K562 (cell line): Measurements from ENCODE around the gene LRRTM4. TPM values are rescaled to one million over a fixed set of nuclear protein-coding genes. Genes with fewer than 3 reads are reported as not detected.
A peak's percentile ranks its signal among the peaks of the same experiment; 100 is the strongest.

Source experiments
- ATAC-seq: fragments of 200-7000 bp; cut with Tn5 transposase; 3 replicates; pipeline ENCODE4 v1.9.1; 2020; ENCODE audit warnings: moderate library complexity
- BruUV-seq: library from RNA; stranded (reverse); fragments of 400-500 nt; replicated peaks from 2 replicates; lab custom pipeline; 2021; lab: Mats Ljungman, UMichigan
- CTCF ChIA-PET: fragments of 300-600 bp; formaldehyde crosslinking; extraction: SDS; loops from one replicate; lab custom pipeline; 2021; ENCODE audit warnings: low intra/inter-chr PET ratio; lab: Yijun Ruan, JAX
- POLR2A ChIA-PET: fragments of 300-600, 350-650 bp; sonication (Branson Sonifier 250); formaldehyde crosslinking; extraction: SDS; loops from one replicate; lab custom pipeline; 2021; ENCODE audit warnings: antibody characterized with exemption, inconsistent platforms; lab: Yijun Ruan, JAX
- DNase-seq, 4 experiments: peaks; one replicate each; pipeline versions ENCODE4 v3.0.0 to v3.0.0-alpha.2; 2011 to 2018; ENCODE audit warnings: low spot score in 3 of 4, mixed read lengths in 3 of 4; ENCODE audit errors: extremely low read depth in 1 of 4
- FAIRE-seq: peaks from 2 replicates; lab custom pipeline; 2011; peaks lifted over from hg19 to GRCh38; lab: Jason Lieb, UNC
- H2AFZ ChIP-seq: 2 replicates; pipeline ENCODE4 v1.6.0; 2011; ENCODE audit warnings: low read depth, low read length, control low read depth, inconsistent platforms
- H3K27ac ChIP-seq: fragments of 200-600 bp; 3 replicates; pipeline ENCODE4 v1.8.0; 2011; ENCODE audit warnings: low read depth, mild to moderate bottlenecking, control low read depth, inconsistent platforms, low read length, moderate library complexity, mixed read lengths; ENCODE audit errors: extremely low read depth
- H3K27me3 ChIP-seq, 2 experiments: fragments of 300-600 bp in 1 of 2; 2 replicates in 1 of 2; 3 replicates in 1 of 2; pipeline versions ENCODE4 v1.6.0 to v1.8.0; 2011; ENCODE audit warnings: inconsistent platforms in 2 of 2, low read length in 2 of 2, mild to moderate bottlenecking in 1 of 2, mixed read lengths in 1 of 2, moderate library complexity in 1 of 2; ENCODE audit not compliant: control insufficient read depth in 2 of 2, insufficient read depth in 2 of 2
- H3K36me3 ChIP-seq: fragments of 300-600 bp; 3 replicates; pipeline ENCODE4 v1.8.0; 2011; ENCODE audit warnings: mild to moderate bottlenecking, low read length, inconsistent platforms; ENCODE audit not compliant: control insufficient read depth, insufficient read depth
- H3K4me1 ChIP-seq, 2 experiments: fragments of 200-600 bp in 1 of 2; replicated peaks in 1 of 2; 2 replicates in 1 of 2; 3 replicates in 1 of 2; pipeline versions ENCODE4 v1.5.1 to v1.8.0; 2011; ENCODE audit warnings: inconsistent platforms in 2 of 2, low read length in 2 of 2, mild to moderate bottlenecking in 1 of 2, mixed read lengths in 1 of 2, moderate library complexity in 1 of 2; ENCODE audit not compliant: control insufficient read depth in 2 of 2, insufficient read depth in 2 of 2
- H3K4me2 ChIP-seq: 2 replicates; pipeline ENCODE4 v1.6.1; 2011; ENCODE audit warnings: low read length, control low read depth, inconsistent platforms, mixed read lengths; ENCODE audit not compliant: insufficient read depth
- H3K4me3 ChIP-seq: fragments of 200-600 bp; sonication (generic), shearing (Covaris generic); 2 replicates; pipeline ENCODE4 v1.5.1; 2016; ENCODE audit warnings: control low read depth, inconsistent platforms
- H3K79me2 ChIP-seq: fragments of 200-600 bp; 3 replicates; pipeline ENCODE4 v1.8.0; 2011; ENCODE audit warnings: low read length, inconsistent platforms; ENCODE audit not compliant: control insufficient read depth, insufficient read depth
- H3K9ac ChIP-seq, 2 experiments: 2 replicates each; pipeline versions ENCODE4 v1.6.0 to v1.6.1; 2011; ENCODE audit warnings: low read depth in 2 of 2, low read length in 2 of 2, control low read depth in 1 of 2, inconsistent platforms in 1 of 2, mild to moderate bottlenecking in 1 of 2, mixed read lengths in 1 of 2; ENCODE audit not compliant: insufficient read depth in 1 of 2
- H3K9me1 ChIP-seq: one replicate; pipeline ENCODE4 v1.6.0; 2011; ENCODE audit warnings: inconsistent platforms, mild to moderate bottlenecking, low read length, moderate library complexity; ENCODE audit not compliant: control insufficient read depth, insufficient read depth
- H3K9me3 ChIP-seq: replicated peaks from 2 replicates; pipeline ENCODE4 v1.5.1; 2011; ENCODE audit warnings: low read depth, low read length, inconsistent platforms; ENCODE audit not compliant: control insufficient read depth, insufficient read depth
- H4K20me1 ChIP-seq: replicated peaks from 2 replicates; pipeline ENCODE4 v1.6.1; 2011; ENCODE audit warnings: low read length, inconsistent platforms, mixed read lengths; ENCODE audit not compliant: control insufficient read depth, insufficient read depth
- CBFA2T3 ChIP-seq: fragments of 450-650 bp; IDR thresholded peaks from 2 replicates; pipeline ENCODE4 v1.6.1; 2017
- CTCF ChIP-seq, 3 experiments: IDR thresholded peaks in 2 of 3; conservative IDR thresholded peaks in 1 of 3; 2 replicates each; pipeline ENCODE4 v1.5.1; 2011 to 2012; ENCODE audit warnings: low read length in 3 of 3, mild to moderate bottlenecking in 3 of 3, control low read depth in 2 of 3, improper control_type of control experiment in 1 of 3, inconsistent platforms in 1 of 3, low read depth in 1 of 3, mixed read lengths in 1 of 3, moderate library complexity in 1 of 3; ENCODE audit not compliant: insufficient read depth in 2 of 3
- EHMT2 ChIP-seq: fragments of 450-650 bp; IDR thresholded peaks from 2 replicates; pipeline ENCODE4 v1.6.1; 2018; ENCODE audit warnings: antibody characterized with exemption
- NFIC ChIP-seq: fragments of 450-650 bp; IDR thresholded peaks from 2 replicates; pipeline ENCODE4 v1.6.1; 2017; ENCODE audit warnings: mild to moderate bottlenecking, inconsistent platforms
- NKRF ChIP-seq: fragments of 450-650 bp; IDR thresholded peaks from 2 replicates; pipeline ENCODE4 v1.6.1; 2016; ENCODE audit warnings: borderline replicate concordance
- RAD21 ChIP-seq, 2 experiments: fragments of 250-450 bp in 1 of 2; fragments of 450-650 bp in 1 of 2; sonication (Bioruptor Pico) in 1 of 2; formaldehyde crosslinking in 1 of 2; IDR thresholded peaks in 1 of 2; conservative IDR thresholded peaks in 1 of 2; 2 replicates each; pipeline versions ENCODE4 v1.4.0 to v1.8.0; 2020 to 2022; ENCODE audit warnings: mild to moderate bottlenecking in 2 of 2, moderate library complexity in 1 of 2
- TCF7 ChIP-seq: sonication (generic); IDR thresholded peaks from 2 replicates; pipeline ENCODE4 v1.6.1; 2016; ENCODE audit warnings: antibody characterized with exemption, borderline replicate concordance
- ZNF717 ChIP-seq: fragments of 250-450 bp; sonication (Bioruptor Pico); IDR thresholded peaks from 2 replicates; pipeline ENCODE4 v1.5.0; 2021
- WGBS: fragments of 100-300 bp; shearing (Covaris generic); methylation state at CpG from one replicate; pipeline ENCODE4 v1.1.6; 2016; ENCODE audit warnings: low coverage, mixed read lengths; ENCODE audit not compliant: insufficient coverage; ENCODE audit errors: missing lambda C conversion rate; 5-methylcytosine and 5-hydroxymethylcytosine counted together
- in situ Hi-C: fragments of 300-500 bp; cut with MboI; formaldehyde crosslinking; loops from 4 replicates; pipeline ENCODE4 v1.15.0; 2018; ENCODE audit warnings: inconsistent platforms, mixed read lengths
- intact Hi-C: fragments of 100-400 bp; cut with micrococcal nuclease; formaldehyde crosslinking; loops from 2 replicates; pipeline ENCODE4 v1.14.2; 2022
- polyA plus RNA-seq, 8 experiments: library from polyadenylated mRNA; depleted of rRNA in 4 of 8; stranded (reverse) in 5 of 8; unstranded in 3 of 8; fragments of >200 nt; fragmentation: Nextera tagmentation in 2 of 8; fragmentation: Illumina TruSeq in 1 of 8; extraction: Ambion mirVana in 2 of 8; extraction: Trizol in 1 of 8; gene quantifications; 2 replicates each; pipeline versions ENCODE4 v1.2.1 to v1.2.3, GENCODE V29; 2011 to 2014; ENCODE audit warnings: inconsistent platforms in 1 of 8, missing spikeins in 1 of 8
- total RNA-seq, 7 experiments: library from RNA; depleted of rRNA in 6 of 7; stranded (reverse); fragments of >200 nt in 6 of 7; fragmentation: Illumina TruSeq in 2 of 7; extraction: Trizol in 2 of 7; gene quantifications; 2 replicates each; pipeline versions ENCODE4 v1.2.1 to v1.2.3, GENCODE V29; 2011 to 2021; ENCODE audit warnings: low replicate concordance in 1 of 7

Gene LRRTM4
- total and polyA plus RNA-seq, 9 of the 15 experiments (the other 6 are each of a cell fraction or from before 2014, with no cell fraction given), result 0.04 TPM; not detected in 6

DNA sequence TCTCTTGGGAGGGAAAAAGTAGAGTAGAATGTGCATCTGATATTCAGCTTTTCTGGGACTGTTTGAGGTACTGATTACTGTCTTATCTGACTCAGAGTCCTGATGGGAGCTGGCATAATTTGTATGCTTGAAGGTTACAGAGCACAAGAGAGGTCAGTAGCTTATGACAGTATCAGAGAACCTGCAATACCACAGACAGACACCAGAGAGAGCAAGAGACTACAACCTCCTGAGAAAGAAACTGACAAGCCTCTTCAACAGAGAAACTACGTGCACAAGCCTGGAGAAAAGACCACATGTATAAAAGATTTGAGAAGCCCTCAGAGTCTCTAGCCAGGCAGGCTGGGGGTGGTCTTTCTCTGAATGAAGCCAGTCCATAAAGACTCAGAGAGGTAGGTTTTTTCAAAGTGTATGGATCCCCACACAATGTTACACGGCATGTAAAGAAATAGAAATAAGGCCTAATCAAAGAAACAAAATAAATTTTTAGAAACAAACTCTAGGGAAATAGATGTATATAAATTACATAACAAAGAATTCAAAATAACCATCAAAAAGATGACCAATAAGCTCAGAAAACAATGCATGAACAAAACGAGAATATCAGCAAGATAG is 568.3 kb downstream of the LRRTM4 start:
- Histone ChIP-seq H3K27ac (no peak overlapping the region), H3K4me2 (no peak overlapping the region), H4K20me1 (no peaks in the 10 kb centered on the region), H3K9ac (no peak overlapping the region), H3K4me1 (no peaks in the 10 kb centered on the region), H2AFZ (no peak overlapping the region), H3K36me3 (no peaks in the 10 kb centered on the region), H3K79me2 (no peaks in the 10 kb centered on the region), H3K4me3 (no peak overlapping the region), H3K9me1 (no peaks in the 10 kb centered on the region), H3K27me3 (no peaks in the 10 kb centered on the region), H3K9me3 (0 out of 2 replicates have a peak, but pooled peaks cover 2% of the 10 kb centered on the region)
- ChIA-PET CTCF (no interaction called here), POLR2A (no interaction called here)
- BruUV-seq, result no TSS peak
- FAIRE-seq, result no peak
- DNase-seq, result peak; percentile 2 to 9 (median 6)
- in situ Hi-C loops (no loop called here), intact Hi-C loops (no loop called here)
- peak in 2 of 3 experiments; percentile 27 to 34; a peak in 2 of 6 replicates for TF ChIP-seq CTCF (IDR thresholded peaks at IDR 0.05 in 2 of 3, conservative IDR thresholded peaks at IDR 0.05 in 1 of 3; ENCODE audit: insufficient read depth in 2 of 3, low read depth in 1 of 3, low read length in 3 of 3)
- TF ChIP-seq NFIC, result no peak
- TF ChIP-seq EHMT2, result no peak
- TF ChIP-seq ZNF717 (CRISPR knock-in tag), result no peak
- TF ChIP-seq CBFA2T3, result no peak
- TF ChIP-seq NKRF, result no peak
- TF ChIP-seq TCF7, result no peak
- TF ChIP-seq RAD21 (CRISPR knock-in tag; conservative IDR thresholded peaks at IDR 0.05 in 1 of 2, IDR thresholded peaks at IDR 0.05 in 1 of 2), result peak; percentile 40 to 58
- 5% methylated on average over 3 of the region's 3 CpGs for WGBS
- ATAC-seq, result no peak
